ENCODE measurements around the gene TECPR2. TPM values are rescaled to one million over a fixed set of nuclear protein-coding genes. Genes with fewer than 3 reads are reported as not detected.

Gene TECPR2
- total RNA-seq, 1 experiment from 2014 or later, result 12.2 TPM

DNA sequence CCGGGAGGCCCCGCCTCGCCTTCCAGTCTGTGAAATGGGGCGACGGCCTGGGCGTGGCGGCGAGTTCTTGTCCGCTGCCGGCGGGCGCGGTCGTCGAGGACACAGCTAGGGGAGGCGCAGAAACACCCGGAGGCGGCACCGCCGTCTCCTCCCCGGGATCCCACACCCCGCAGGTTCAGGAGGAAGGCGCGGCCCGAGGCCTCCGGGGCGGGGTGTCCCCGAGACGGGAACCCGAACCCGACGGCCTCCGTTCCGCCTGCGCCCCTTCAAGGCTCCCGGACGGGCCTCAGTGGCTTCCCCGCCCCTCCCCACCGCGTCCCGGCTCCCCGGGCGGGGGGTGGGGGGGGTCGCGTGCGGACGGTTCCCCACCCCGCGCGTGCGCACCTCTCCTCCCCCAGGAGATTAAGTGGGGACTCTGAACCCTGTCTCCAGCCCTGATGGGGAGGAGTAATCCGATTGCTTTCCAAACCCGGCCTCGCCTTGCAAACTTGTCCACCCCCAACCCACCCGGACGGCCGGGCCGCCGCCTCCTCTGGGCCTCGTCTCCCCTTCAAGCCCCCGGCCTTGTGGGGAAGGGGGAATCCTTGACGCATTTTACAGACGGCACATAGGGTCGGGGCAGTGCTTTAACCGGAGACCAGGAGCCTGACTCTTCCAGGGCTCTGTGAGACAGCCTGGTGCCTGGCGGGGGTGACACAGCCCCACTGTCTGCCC, 182.2 kb downstream of the TECPR2 start:
- H3K27me3 ChIP-seq (ENCODE audit: insufficient read depth, low read length), result no peaks in the 10 kb centered on the region
- CTCF ChIA-PET, result no interaction called here
- H2AFZ ChIP-seq (ENCODE audit: low read depth, low read length, poor library complexity, severe bottlenecking), result peak overlapping the region; percentile 15
- peaks cover 4 to 60% of the 10 kb centered on the region in 2 experiments for H3K4me1 ChIP-seq (ENCODE audit: control insufficient read depth in 1 of 2, insufficient read depth in 2 of 2, low read length in 2 of 2)
- RAD21 ChIA-PET (ENCODE audit: low non-redundant PET in 1 of 2, low total read pairs in 2 of 2, uncharacterized antibody in 2 of 2, unreplicated experiment in 2 of 2), result no interaction called here
- intact Hi-C loops (cut with micrococcal nuclease), result no loop called here
- ATAC-seq, result peak; percentile 33; the same call in 1 of the 2 replicates
- no peak overlapping the region for H3K4me3 ChIP-seq (replicated peaks in 1 of 2; ENCODE audit: low read depth in 1 of 2, low read length in 2 of 2)
- H3K9ac ChIP-seq (ENCODE audit: low read length), result no peak overlapping the region
- H3K36me3 ChIP-seq (ENCODE audit: control insufficient read depth in 1 of 2, insufficient read depth in 2 of 2, low read length in 2 of 2), result no peaks in the 10 kb centered on the region
- DNase-seq (ENCODE audit: low read depth, low spot score), result no peak
- TF ChIP-seq, protein P1, sequence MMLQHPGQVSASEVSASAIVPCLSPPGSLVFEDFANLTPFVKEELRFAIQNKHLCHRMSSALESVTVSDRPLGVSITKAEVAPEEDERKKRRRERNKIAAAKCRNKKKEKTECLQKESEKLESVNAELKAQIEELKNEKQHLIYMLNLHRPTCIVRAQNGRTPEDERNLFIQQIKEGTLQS (IDR thresholded peaks at IDR 0.05), result no peak
- TF ChIP-seq CEBPB (IDR thresholded peaks at IDR 0.05; ENCODE audit: low read depth), result no peak
- TF ChIP-seq ZNF274 (IDR thresholded peaks at IDR 0.05; ENCODE audit: low read depth, low read length), result no peak
- TF ChIP-seq, protein P2, sequence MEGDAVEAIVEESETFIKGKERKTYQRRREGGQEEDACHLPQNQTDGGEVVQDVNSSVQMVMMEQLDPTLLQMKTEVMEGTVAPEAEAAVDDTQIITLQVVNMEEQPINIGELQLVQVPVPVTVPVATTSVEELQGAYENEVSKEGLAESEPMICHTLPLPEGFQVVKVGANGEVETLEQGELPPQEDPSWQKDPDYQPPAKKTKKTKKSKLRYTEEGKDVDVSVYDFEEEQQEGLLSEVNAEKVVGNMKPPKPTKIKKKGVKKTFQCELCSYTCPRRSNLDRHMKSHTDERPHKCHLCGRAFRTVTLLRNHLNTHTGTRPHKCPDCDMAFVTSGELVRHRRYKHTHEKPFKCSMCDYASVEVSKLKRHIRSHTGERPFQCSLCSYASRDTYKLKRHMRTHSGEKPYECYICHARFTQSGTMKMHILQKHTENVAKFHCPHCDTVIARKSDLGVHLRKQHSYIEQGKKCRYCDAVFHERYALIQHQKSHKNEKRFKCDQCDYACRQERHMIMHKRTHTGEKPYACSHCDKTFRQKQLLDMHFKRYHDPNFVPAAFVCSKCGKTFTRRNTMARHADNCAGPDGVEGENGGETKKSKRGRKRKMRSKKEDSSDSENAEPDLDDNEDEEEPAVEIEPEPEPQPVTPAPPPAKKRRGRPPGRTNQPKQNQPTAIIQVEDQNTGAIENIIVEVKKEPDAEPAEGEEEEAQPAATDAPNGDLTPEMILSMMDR (IDR thresholded peaks at IDR 0.05 in 2 of 3, conservative IDR thresholded peaks at IDR 0.05 in 1 of 3; ENCODE audit: borderline replicate concordance in 1 of 3, insufficient read depth in 1 of 3, low read depth in 2 of 3, low read length in 2 of 3), result no peak
- no peak for TF ChIP-seq SIN3A (IDR thresholded peaks at IDR 0.05; ENCODE audit: low read depth)
- TF ChIP-seq, protein P3, sequence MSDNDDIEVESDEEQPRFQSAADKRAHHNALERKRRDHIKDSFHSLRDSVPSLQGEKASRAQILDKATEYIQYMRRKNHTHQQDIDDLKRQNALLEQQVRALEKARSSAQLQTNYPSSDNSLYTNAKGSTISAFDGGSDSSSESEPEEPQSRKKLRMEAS (IDR thresholded peaks at IDR 0.05), result no peak
- no peak for TF ChIP-seq FOSL1 (IDR thresholded peaks at IDR 0.05; ENCODE audit: low read depth)
- no peak for TF ChIP-seq EZH2 (IDR thresholded peaks at IDR 0.05)
- no peak for TF ChIP-seq YY1 (IDR thresholded peaks at IDR 0.05; ENCODE audit: extremely low read depth, insufficient replicate concordance, low read depth, low read length)
- TF ChIP-seq POLR2A (IDR thresholded peaks at IDR 0.05; ENCODE audit: borderline replicate concordance, extremely low read depth, insufficient read depth, insufficient read length), result no peak
- TF ChIP-seq TCF7L2 (IDR thresholded peaks at IDR 0.05; ENCODE audit: borderline replicate concordance, extremely low read depth, insufficient read depth, insufficient read length), result no peak
- TF ChIP-seq POLR2AphosphoS5 (IDR thresholded peaks at IDR 0.05; ENCODE audit: low read depth, low read length), result no peak
- TF ChIP-seq JUND (IDR thresholded peaks at IDR 0.05), result no peak
- TF ChIP-seq, protein P4, sequence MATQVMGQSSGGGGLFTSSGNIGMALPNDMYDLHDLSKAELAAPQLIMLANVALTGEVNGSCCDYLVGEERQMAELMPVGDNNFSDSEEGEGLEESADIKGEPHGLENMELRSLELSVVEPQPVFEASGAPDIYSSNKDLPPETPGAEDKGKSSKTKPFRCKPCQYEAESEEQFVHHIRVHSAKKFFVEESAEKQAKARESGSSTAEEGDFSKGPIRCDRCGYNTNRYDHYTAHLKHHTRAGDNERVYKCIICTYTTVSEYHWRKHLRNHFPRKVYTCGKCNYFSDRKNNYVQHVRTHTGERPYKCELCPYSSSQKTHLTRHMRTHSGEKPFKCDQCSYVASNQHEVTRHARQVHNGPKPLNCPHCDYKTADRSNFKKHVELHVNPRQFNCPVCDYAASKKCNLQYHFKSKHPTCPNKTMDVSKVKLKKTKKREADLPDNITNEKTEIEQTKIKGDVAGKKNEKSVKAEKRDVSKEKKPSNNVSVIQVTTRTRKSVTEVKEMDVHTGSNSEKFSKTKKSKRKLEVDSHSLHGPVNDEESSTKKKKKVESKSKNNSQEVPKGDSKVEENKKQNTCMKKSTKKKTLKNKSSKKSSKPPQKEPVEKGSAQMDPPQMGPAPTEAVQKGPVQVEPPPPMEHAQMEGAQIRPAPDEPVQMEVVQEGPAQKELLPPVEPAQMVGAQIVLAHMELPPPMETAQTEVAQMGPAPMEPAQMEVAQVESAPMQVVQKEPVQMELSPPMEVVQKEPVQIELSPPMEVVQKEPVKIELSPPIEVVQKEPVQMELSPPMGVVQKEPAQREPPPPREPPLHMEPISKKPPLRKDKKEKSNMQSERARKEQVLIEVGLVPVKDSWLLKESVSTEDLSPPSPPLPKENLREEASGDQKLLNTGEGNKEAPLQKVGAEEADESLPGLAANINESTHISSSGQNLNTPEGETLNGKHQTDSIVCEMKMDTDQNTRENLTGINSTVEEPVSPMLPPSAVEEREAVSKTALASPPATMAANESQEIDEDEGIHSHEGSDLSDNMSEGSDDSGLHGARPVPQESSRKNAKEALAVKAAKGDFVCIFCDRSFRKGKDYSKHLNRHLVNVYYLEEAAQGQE (IDR thresholded peaks at IDR 0.05; ENCODE audit: low read depth), result no peak
- TF ChIP-seq ELF1 (IDR thresholded peaks at IDR 0.05; ENCODE audit: borderline replicate concordance, low read depth), result no peak
- no peak for TF ChIP-seq SRF (IDR thresholded peaks at IDR 0.05; ENCODE audit: low read depth)
- no peak for TF ChIP-seq EZH2phosphoT487 (IDR thresholded peaks at IDR 0.05; ENCODE audit: borderline replicate concordance)
- H4K20me1 ChIP-seq (ENCODE audit: insufficient read depth), result no peaks in the 10 kb centered on the region
- H3K79me2 ChIP-seq (ENCODE audit: insufficient read depth, low read length), result no peaks in the 10 kb centered on the region
- no peak overlapping the region for H3K27ac ChIP-seq (ENCODE audit: low read depth, low read length)
- no TSS peak for BruUV-seq (replicated peaks)
- H3K9me2 ChIP-seq (ENCODE audit: insufficient read depth), result no peaks in the 10 kb centered on the region
- H3K4me2 ChIP-seq (ENCODE audit: low read length), result peak overlapping the region; percentile 43
- no peaks in the 10 kb centered on the region for H3K9me3 ChIP-seq (ENCODE audit: control insufficient read depth in 1 of 2, insufficient read depth in 1 of 2, low read depth in 1 of 2, low read length in 2 of 2)
- POLR2A ChIA-PET, result no interaction called here
